Uterus (tissue), 4 donors: ENCODE measurements around the gene TUFT1. TPM values are rescaled to one million over a fixed set of nuclear protein-coding genes. Genes with fewer than 3 reads are reported as not detected.

Source experiments
- DNase-seq, 2 donors: peaks; one replicate each; pipeline ENCODE4 v3.0.0-alpha.2; 2019 to 2020
- H3K27ac ChIP-seq, 2 donors: fragments of 200-600 bp; sonication (generic); 1 replicate in 1 of 2; 2 replicates in 1 of 2; pipeline ENCODE4 v1.5.1; 2016 to 2018
- H3K27me3 ChIP-seq, 2 donors: fragments of 200-600 bp; sonication (generic); one replicate each; pipeline ENCODE4 v1.5.1; 2018 to 2019; ENCODE audit warnings: control low read depth in 1 of 2
- H3K36me3 ChIP-seq, 2 donors: fragments of 200-600 bp; sonication (generic); one replicate each; pipeline ENCODE4 v1.5.1; 2019; ENCODE audit warnings: control low read depth in 1 of 2
- H3K4me1 ChIP-seq, 2 donors: fragments of 200-600 bp; sonication (generic); one replicate each; pipeline ENCODE4 v1.5.1; 2018 to 2019; ENCODE audit warnings: control low read depth in 1 of 2
- H3K4me3 ChIP-seq, 2 donors: fragments of 200-600 bp; sonication (generic); 1 replicate in 1 of 2; 2 replicates in 1 of 2; pipeline ENCODE4 v1.5.1; 2018 to 2019; ENCODE audit warnings: mild to moderate bottlenecking in 1 of 2
- H3K9me3 ChIP-seq, 2 donors: fragments of 200-600 bp; sonication (generic); one replicate each; pipeline ENCODE4 v1.5.1; 2019; ENCODE audit warnings: control low read depth in 1 of 2
- POLR2A ChIP-seq, 2 donors: fragments of 450-650 bp; IDR thresholded peaks; one replicate each; pipeline ENCODE4 v1.6.1; 2016; ENCODE audit warnings: antibody characterized with exemption in 2 of 2, mild to moderate bottlenecking in 1 of 2, moderate library complexity in 1 of 2
- intact Hi-C: fragments of 100-400 bp; cut with DNase I; formaldehyde crosslinking; loops from one replicate; pipeline ENCODE4 v1.15.1; 2023; ENCODE audit warnings: low total_unique reads
- total RNA-seq, 4 donors: library from RNA; depleted of rRNA in 3 of 4; stranded (reverse); fragments of >200 nt in 3 of 4; gene quantifications; one replicate each; pipeline versions ENCODE4 v1.1.0 to v1.2.4, GENCODE V29; 2014 to 2023
- TF ChIP-seq, protein P1 (sequence below), 4 experiments: fragments of 200-600 bp in 2 of 4; fragments of 450-650 bp in 2 of 4; sonication (generic) in 2 of 4; IDR thresholded peaks; one replicate each; pipeline ENCODE4 v1.5.1; 2016 to 2019; ENCODE audit warnings: antibody characterized with exemption in 4 of 4, mild to moderate bottlenecking in 2 of 4, moderate library complexity in 1 of 4
- donor health status: DM: yes; HTN: yes; CAD: no.

Gene TUFT1
- total RNA-seq, 4 donors from 2014 or later: 0.29 to 7.3 (median 5.0) TPM

DNA sequence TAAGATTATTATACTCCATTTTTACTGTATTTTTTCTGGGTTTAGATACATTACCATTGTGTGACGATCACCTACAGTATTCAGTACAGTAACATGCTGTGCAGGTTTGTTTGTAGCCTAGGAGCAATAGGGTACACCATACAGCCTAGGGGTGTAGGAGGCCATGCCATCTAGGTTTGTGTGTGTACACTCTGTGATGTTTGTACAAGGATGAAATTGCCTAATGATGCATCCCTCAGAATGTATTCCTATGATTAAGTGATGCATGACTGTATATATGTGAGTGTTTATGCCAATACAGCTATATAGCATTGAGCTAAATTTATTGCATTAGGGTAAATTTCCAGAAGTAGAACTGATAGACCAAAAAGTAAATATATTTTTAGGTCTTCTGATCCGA, 23.3 kb downstream of the TUFT1 start:
- TF ChIP-seq, protein P1, sequence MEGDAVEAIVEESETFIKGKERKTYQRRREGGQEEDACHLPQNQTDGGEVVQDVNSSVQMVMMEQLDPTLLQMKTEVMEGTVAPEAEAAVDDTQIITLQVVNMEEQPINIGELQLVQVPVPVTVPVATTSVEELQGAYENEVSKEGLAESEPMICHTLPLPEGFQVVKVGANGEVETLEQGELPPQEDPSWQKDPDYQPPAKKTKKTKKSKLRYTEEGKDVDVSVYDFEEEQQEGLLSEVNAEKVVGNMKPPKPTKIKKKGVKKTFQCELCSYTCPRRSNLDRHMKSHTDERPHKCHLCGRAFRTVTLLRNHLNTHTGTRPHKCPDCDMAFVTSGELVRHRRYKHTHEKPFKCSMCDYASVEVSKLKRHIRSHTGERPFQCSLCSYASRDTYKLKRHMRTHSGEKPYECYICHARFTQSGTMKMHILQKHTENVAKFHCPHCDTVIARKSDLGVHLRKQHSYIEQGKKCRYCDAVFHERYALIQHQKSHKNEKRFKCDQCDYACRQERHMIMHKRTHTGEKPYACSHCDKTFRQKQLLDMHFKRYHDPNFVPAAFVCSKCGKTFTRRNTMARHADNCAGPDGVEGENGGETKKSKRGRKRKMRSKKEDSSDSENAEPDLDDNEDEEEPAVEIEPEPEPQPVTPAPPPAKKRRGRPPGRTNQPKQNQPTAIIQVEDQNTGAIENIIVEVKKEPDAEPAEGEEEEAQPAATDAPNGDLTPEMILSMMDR (IDR thresholded peaks at IDR 0.05): no peak
- no peak for TF ChIP-seq POLR2A (IDR thresholded peaks at IDR 0.05)
- no peak overlapping the region for H3K4me3 ChIP-seq
- intact Hi-C loops: no loop called here
- no peaks in the 10 kb centered on the region for H3K27me3 ChIP-seq
- H3K27ac ChIP-seq: no peak overlapping the region
- H3K4me1 ChIP-seq: no peaks in the 10 kb centered on the region
- H3K36me3 ChIP-seq: no peaks in the 10 kb centered on the region
- no peak for DNase-seq
- H3K9me3 ChIP-seq: no peaks in the 10 kb centered on the region

DNA sequence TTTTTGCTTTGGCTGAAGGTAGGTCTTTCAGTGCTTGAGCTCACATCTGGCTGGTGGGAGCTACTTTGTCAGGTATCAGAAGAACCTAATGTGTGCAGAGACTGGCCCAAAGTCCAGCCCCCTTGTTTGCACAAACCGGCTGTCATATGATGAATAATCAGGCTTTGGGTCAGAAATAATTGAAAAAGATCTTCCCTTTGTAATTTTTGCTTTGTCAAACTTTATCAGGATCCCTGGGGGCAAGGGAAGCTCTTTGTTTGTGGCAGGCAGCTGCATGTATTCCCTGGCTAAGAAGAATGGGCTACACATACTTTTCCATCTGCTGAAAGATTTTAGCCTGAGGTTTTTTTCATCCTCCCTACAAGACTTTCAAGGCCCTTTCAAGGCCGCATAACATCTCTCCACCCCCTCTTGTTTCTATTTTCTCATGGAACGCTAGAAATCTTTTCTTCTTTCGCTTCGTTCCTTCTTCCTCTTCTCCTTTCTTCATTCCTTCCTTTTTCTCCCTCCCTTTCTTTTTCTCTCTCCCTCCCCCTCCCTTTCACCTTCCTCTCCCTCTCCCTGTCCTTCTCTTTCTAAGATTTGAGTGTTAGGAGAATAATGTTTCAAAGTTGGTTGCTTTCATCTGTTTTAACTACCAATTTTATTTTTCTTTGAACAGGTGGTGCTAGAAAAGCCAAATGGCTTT, 25.5 kb downstream of the TUFT1 start:
- no peak for DNase-seq
- no peaks in the 10 kb centered on the region for H3K36me3 ChIP-seq
- no peak overlapping the region for H3K4me3 ChIP-seq
- H3K27ac ChIP-seq: no peak overlapping the region
- no peak for TF ChIP-seq POLR2A (IDR thresholded peaks at IDR 0.05)
- TF ChIP-seq, protein P1 (IDR thresholded peaks at IDR 0.05): no peak
- intact Hi-C loops: no loop called here
- H3K9me3 ChIP-seq: no peaks in the 10 kb centered on the region
- H3K4me1 ChIP-seq: no peaks in the 10 kb centered on the region
- no peaks in the 10 kb centered on the region for H3K27me3 ChIP-seq

DNA sequence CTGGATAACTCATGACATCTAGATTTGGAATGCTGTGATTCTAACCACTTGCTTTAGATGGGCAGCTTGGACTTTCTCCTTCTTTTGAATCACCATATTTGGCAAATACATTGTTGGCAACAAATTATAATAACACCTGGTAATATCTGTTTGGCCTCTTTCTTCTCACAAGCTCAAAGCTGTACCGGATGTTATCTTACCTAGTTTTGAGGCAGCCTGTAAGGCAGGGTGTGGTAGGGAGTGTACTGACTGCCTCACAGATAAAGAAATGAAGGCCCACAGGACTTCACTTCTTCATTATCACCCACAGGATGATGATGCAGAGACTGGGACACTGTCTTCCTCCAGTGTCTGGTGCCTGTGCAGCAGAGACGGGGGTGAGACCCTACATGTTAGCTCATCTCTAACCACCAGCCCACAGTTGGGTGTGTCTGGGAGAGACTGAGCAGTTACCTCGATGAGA, 28.5 kb downstream of the TUFT1 start:
- Histone ChIP-seq H3K4me1 (no peaks in the 10 kb centered on the region), H3K27me3 (no peaks in the 10 kb centered on the region), H3K27ac (no peak overlapping the region), H3K9me3 (no peaks in the 10 kb centered on the region), H3K36me3 (no peaks in the 10 kb centered on the region), H3K4me3 (no peak overlapping the region)
- no peak for DNase-seq
- intact Hi-C loops: no loop called here
- TF ChIP-seq, protein P1 (IDR thresholded peaks at IDR 0.05): no peak
- no peak for TF ChIP-seq POLR2A (IDR thresholded peaks at IDR 0.05)

DNA sequence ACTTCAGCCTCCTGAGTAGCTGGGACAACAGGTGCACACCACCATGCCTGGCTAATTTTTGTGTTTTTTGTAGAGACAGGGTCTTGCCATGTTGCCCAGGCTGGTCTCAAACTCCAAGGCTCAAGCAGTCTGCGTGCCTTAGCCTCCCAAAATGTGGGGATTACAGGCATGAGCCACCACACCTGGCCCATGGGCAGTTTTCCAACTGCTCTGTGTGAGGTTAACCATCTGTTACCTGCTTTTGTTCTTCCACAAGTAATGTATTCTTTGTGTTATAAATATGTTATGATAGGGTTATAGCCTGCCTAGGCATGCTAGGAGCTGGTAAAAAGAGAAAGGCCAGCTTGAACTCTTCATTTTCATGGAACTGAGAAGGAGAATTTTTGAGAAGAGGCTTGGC, 30.7 kb downstream of the TUFT1 start:
- DNase-seq: no peak
- no peaks in the 10 kb centered on the region for H3K9me3 ChIP-seq
- TF ChIP-seq POLR2A (IDR thresholded peaks at IDR 0.05): no peak
- TF ChIP-seq, protein P1 (IDR thresholded peaks at IDR 0.05): no peak
- no peak overlapping the region for H3K4me3 ChIP-seq
- no peaks in the 10 kb centered on the region for H3K4me1 ChIP-seq
- H3K36me3 ChIP-seq: no peaks in the 10 kb centered on the region
- no peak overlapping the region for H3K27ac ChIP-seq
- H3K27me3 ChIP-seq: no peaks in the 10 kb centered on the region
- intact Hi-C loops: no loop called here

DNA sequence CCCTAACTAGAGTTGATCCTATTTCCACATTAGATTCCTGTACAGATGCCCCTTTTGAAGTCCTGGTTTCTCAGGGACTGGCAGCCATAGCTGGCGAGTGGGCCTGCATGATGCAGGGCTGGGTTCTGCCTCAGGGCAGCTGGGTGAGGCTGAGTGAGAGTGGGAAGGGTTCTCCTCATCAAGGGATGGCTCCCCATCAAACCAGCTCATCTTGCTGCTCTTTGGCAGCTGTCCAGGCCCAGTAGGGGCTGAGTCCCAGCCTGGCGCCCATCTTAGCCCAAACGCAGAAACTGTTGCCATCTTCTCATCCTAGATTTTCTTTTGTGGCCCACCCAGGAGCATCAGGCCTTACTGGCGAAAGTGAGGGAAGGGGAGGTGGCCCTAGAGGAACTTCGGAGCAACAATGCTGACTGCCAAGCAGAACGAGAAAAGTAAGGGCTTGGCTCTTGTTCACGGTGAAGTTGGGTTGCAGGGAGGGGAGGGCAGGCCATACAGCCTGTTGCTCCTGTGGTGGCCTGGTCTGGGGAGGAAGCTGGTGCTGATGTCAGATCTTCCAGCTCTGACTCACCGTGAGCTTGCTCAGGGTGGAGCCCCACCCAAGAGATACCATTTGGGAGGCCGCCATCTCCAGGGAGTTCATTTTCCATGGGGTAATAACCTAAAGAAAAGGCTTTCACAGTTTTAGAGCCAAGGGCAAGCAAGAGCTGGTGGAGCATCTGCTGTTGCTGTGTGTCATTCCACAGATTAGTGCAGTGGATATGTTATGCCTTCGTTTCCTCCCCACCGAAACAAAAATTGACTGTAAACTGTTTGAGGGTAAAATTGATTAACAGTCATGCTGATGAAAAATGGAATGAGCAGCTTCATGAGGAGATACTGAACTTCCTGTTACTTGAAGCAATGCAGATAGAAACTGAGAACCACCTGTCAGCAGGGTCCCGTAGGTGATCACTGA, 34.7 kb downstream of the TUFT1 start:
- Histone ChIP-seq H3K27ac (no peak overlapping the region), H3K4me1 (no peaks in the 10 kb centered on the region), H3K36me3 (no peaks in the 10 kb centered on the region), H3K4me3 (no peak overlapping the region), H3K9me3 (no peaks in the 10 kb centered on the region), H3K27me3 (no peaks in the 10 kb centered on the region)
- DNase-seq: no peak
- no peak for TF ChIP-seq POLR2A (IDR thresholded peaks at IDR 0.05)
- TF ChIP-seq, protein P1 (IDR thresholded peaks at IDR 0.05): no peak
- intact Hi-C loops: no loop called here
